AG09319 (cell line): Measurements from ENCODE around the gene GABRR2.

ENCODE experiments used
- DNase-seq: peaks from one replicate; pipeline ENCODE4 v3.0.0-alpha.2; 2010; ENCODE audit warnings: low read depth; ENCODE audit errors: extremely low read depth
- TF ChIP-seq, protein P1 (sequence below): IDR thresholded peaks from 2 replicates; pipeline ENCODE4 v1.5.1; 2011; ENCODE audit warnings: low read depth, mild to moderate bottlenecking, inconsistent platforms, low read length, moderate library complexity

The GABRR2 gene

DNA sequence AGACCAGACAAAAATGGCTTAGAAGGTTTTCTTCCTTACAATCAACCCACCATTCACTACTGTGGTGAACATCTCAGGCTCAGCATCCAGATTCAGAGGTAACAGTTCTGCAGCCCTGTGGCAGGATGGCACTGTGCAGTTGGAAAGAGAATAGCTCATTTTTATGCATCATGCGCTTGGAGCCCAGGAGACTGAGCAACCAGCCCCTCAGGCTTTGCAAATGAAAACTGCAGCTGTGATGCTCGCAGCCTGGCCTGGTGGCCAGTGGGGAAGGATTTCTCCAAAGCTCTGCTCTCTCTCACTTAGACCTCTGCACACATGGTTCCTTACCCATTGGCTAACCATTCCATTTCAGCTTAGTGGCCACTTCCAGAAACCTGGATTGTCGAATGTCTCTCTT, 45.8 kb downstream of the GABRR2 start:
- no peak for DNase-seq
- TF ChIP-seq, protein P1, sequence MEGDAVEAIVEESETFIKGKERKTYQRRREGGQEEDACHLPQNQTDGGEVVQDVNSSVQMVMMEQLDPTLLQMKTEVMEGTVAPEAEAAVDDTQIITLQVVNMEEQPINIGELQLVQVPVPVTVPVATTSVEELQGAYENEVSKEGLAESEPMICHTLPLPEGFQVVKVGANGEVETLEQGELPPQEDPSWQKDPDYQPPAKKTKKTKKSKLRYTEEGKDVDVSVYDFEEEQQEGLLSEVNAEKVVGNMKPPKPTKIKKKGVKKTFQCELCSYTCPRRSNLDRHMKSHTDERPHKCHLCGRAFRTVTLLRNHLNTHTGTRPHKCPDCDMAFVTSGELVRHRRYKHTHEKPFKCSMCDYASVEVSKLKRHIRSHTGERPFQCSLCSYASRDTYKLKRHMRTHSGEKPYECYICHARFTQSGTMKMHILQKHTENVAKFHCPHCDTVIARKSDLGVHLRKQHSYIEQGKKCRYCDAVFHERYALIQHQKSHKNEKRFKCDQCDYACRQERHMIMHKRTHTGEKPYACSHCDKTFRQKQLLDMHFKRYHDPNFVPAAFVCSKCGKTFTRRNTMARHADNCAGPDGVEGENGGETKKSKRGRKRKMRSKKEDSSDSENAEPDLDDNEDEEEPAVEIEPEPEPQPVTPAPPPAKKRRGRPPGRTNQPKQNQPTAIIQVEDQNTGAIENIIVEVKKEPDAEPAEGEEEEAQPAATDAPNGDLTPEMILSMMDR: no peak

DNA sequence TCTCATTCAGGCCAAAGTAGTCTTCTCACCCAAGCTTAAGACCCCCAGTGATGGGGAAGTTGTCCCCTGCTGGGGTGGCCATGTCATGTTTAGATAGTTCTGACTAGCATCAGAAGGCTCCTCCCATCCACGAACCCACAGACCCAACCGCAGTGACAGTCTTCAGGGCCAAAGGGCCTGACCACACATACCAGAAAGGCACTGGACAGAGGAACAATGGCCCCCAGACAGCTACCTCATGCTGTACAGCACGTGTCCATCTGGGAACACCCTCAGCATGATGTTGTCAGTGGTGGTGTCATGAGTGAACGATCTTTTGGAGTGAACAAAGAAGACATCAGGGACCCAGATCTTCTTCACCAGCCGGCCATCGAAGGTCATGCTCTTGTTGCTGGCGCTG, 46.3 kb downstream of the GABRR2 start:
- DNase-seq: no peak

DNA sequence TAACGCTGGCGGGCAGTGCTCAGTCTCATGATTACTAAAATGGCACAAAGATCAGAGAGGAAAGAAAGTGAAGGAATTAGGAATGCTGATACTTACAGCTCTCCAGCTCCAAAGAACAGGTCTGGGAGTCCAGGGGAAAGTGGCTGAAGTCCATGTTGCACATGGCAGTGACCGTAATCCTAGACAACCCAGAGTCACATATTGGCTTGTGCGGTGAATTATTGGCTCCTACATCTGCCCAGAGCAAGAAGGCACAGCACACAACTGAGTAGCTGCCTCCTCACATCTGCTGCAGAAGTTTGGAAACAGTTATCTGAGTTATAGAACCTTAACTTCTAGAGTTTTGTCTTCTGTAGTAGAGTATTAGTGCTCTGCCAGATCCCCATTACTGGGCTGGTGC, 47.2 kb downstream of the GABRR2 start:
- DNase-seq: no peak
- TF ChIP-seq, protein P1: no peak

More for the DNA sequence above, 46.3 kb downstream of the GABRR2 start:
- TF ChIP-seq, protein P1: no peak

DNA sequence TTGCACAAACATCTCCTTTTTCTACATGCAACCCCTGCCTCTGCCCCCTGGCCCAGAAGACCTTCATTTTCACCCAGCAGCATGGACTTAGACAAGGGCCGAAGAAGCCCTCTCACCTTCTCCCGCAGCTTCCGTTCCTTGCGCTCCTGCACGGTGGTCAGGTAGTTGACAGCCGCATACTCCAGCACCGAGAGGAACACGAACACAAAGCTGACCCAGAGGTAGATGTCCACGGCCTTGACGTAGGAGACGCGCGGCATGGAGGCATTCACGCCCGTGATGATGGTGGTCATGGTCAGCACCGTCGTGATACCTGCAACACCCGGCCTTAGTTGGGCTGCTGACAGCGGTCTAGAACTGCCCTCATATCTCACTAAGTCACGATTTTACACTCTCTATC, 50.8 kb downstream of the GABRR2 start:
- no peak for DNase-seq
- TF ChIP-seq, protein P1: no peak

DNA sequence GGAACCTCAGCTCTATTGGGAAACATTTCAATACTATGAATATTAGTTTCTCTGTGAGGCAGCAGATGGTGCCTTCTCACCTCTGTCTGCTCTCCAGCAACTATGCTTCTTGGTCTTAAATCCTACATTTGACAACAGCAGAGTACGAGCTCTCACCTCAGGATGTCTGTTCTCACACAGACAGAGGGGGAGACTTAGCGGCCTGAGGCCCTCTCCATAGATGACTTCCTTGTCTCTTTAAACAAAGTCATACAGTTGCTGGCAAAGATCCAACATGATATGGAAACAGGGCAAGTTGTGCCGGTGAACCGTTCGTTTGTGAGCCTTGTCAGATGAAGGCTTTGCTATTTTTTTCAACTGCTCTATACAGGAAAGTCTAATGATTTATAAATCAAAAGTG, 54.3 kb downstream of the GABRR2 start:
- no peak for DNase-seq

DNA sequence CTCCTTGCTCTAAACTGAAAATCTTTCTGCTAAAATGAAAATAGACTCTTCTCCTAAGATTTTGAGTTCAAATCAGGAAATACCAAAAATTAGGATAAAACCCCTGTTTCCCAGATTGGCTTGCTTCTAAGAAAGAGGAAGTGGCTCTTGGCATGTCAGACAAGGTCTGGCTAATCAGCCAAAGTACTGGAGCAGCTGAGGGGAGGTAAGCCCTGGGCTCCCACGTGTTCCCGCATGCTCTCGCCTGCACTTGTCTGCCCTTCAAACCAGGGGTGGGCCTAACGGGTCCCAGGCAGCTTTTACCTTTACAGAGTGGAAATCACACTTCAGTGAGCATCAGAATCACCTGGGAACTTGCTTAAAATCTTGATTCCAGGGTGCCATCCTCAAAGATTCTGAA, 54.8 kb downstream of the GABRR2 start:
- TF ChIP-seq, protein P1: no peak
- DNase-seq: no peak

More for the DNA sequence above, 54.3 kb downstream of the GABRR2 start:
- TF ChIP-seq, protein P1: no peak

DNA sequence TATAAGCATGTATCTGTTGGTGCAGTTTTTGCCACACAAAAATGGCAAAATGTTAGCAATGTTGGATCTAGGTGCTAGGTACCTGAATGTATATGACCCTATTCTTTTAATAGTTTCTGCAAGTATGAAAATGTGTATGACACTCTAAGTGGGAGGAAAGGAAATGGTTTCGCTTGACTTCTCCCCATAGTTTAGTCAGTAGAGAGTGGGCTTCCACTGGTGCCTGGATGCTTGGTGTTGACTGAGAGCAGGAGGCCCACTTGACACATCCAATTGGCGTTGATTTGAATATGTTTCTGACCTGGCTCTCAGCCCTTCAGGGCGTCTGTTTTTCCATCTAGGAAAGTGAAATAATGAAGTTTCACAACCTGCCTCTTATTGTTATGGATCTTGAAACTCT, 56.2 kb downstream of the GABRR2 start:
- DNase-seq: no peak
- TF ChIP-seq, protein P1: no peak
